ENCODE measurements around the gene FKBP4. TPM values are rescaled to one million over a fixed set of nuclear protein-coding genes. Genes with fewer than 3 reads are reported as not detected.

The FKBP4 gene
- total RNA-seq, 2 donors from 2014 or later, result 41.9 to 44.9 TPM

Other genes with a start within 250 kb of the FKBP4 start
- gene ITFG2, start 17.7 kb downstream of the FKBP4 start, total RNA-seq, result 10 to 100 TPM; 63.1 to 63.9 TPM
- gene NRIP2, start 40.1 kb downstream of the FKBP4 start, total RNA-seq, result not detected
- not detected for gene TEX52, start 62.1 kb downstream of the FKBP4 start, total RNA-seq
- gene FOXM1, start 82.2 kb downstream of the FKBP4 start, total RNA-seq, result 1 to 10 TPM; 1.0 to 1.6 TPM
- 10 to 100 TPM; 18.9 to 32.9 TPM for gene RHNO1, start 82.3 kb downstream of the FKBP4 start, total RNA-seq
- gene TULP3, start 95.9 kb downstream of the FKBP4 start, total RNA-seq, result 1 to 10 TPM; 6.3 to 7.9 TPM
- gene TEAD4, start 164.4 kb downstream of the FKBP4 start, total RNA-seq, result not detected

All from T-helper 17 cell (primary cell).